ENCODE data around the gene IGF1R. TPM values are rescaled to one million over a fixed set of nuclear protein-coding genes. Genes with fewer than 3 reads are reported as not detected.

Gene IGF1R
- total RNA-seq, 1 experiment from 2014 or later, result 51.6 TPM

- H3K9me3 Mint-ChIP-seq (ENCODE audit: unreplicated experiment), result no peaks in the 10 kb centered on the region
- no TSS peak for BruUV-seq (replicated peaks)
- POLR2A ChIA-PET, result no interaction called here
- H3K36me3 ChIP-seq (ENCODE audit: control insufficient read depth, insufficient read depth, low read length), result no peaks in the 10 kb centered on the region
- intact Hi-C loops (cut with micrococcal nuclease; ENCODE audit: unreplicated experiment), result no loop called here
- H3K4me1 Mint-ChIP-seq (ENCODE audit: low read depth, unreplicated experiment), result peaks cover 11% of the 10 kb centered on the region
- no peak overlapping the region for H3K4me3 ChIP-seq (ENCODE audit: low read depth, low read length)
- H3K9me3 ChIP-seq, result no peaks in the 10 kb centered on the region
- no peaks in the 10 kb centered on the region for H3K27me3 Mint-ChIP-seq (ENCODE audit: insufficient read depth, unreplicated experiment)
- H3K27ac Mint-ChIP-seq (ENCODE audit: unreplicated experiment), result no peak overlapping the region
- CTCF ChIA-PET, result no interaction called here
- no peak for DNase-seq
- H3K36me3 Mint-ChIP-seq (ENCODE audit: insufficient read depth, unreplicated experiment), result no peaks in the 10 kb centered on the region
- H3K4me3 Mint-ChIP-seq (ENCODE audit: unreplicated experiment), result no peak overlapping the region
- H3K4me1 ChIP-seq, result 0 out of 2 replicates have a peak, but pooled peaks cover 4% of the 10 kb centered on the region
- H3K27me3 ChIP-seq (replicated peaks; ENCODE audit: control insufficient read depth, insufficient read depth, low read length), result no peaks in the 10 kb centered on the region
- TF ChIP-seq, protein P1, sequence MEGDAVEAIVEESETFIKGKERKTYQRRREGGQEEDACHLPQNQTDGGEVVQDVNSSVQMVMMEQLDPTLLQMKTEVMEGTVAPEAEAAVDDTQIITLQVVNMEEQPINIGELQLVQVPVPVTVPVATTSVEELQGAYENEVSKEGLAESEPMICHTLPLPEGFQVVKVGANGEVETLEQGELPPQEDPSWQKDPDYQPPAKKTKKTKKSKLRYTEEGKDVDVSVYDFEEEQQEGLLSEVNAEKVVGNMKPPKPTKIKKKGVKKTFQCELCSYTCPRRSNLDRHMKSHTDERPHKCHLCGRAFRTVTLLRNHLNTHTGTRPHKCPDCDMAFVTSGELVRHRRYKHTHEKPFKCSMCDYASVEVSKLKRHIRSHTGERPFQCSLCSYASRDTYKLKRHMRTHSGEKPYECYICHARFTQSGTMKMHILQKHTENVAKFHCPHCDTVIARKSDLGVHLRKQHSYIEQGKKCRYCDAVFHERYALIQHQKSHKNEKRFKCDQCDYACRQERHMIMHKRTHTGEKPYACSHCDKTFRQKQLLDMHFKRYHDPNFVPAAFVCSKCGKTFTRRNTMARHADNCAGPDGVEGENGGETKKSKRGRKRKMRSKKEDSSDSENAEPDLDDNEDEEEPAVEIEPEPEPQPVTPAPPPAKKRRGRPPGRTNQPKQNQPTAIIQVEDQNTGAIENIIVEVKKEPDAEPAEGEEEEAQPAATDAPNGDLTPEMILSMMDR (IDR thresholded peaks at IDR 0.05; ENCODE audit: insufficient read depth in 1 of 2, low read depth in 1 of 2, low read length in 1 of 2, severe bottlenecking in 1 of 2, unreplicated experiment in 1 of 2), result no peak
These were observed 106.8 kb downstream of the IGF1R start for GRCh38 chr15:98755138-98755537.

- H3K36me3 Mint-ChIP-seq (ENCODE audit: insufficient read depth, unreplicated experiment), result no peaks in the 10 kb centered on the region
- no peak overlapping the region for H3K4me3 ChIP-seq (ENCODE audit: low read depth, low read length)
- 0 out of 2 replicates have a peak, but pooled peaks cover 4% of the 10 kb centered on the region for H3K4me1 ChIP-seq
- H3K27me3 ChIP-seq (replicated peaks; ENCODE audit: control insufficient read depth, insufficient read depth, low read length), result no peaks in the 10 kb centered on the region
- H3K27ac Mint-ChIP-seq (ENCODE audit: unreplicated experiment), result no peak overlapping the region
- no TSS peak for BruUV-seq (replicated peaks)
- no peaks in the 10 kb centered on the region for H3K36me3 ChIP-seq (ENCODE audit: control insufficient read depth, insufficient read depth, low read length)
- H3K4me3 Mint-ChIP-seq (ENCODE audit: unreplicated experiment), result no peak overlapping the region
- no peaks in the 10 kb centered on the region for H3K27me3 Mint-ChIP-seq (ENCODE audit: insufficient read depth, unreplicated experiment)
- ChIA-PET CTCF (no interaction called here), POLR2A (no interaction called here)
- H3K9me3 Mint-ChIP-seq (ENCODE audit: unreplicated experiment), result no peaks in the 10 kb centered on the region
- no peaks in the 10 kb centered on the region for H3K9me3 ChIP-seq
- no peak for DNase-seq
- TF ChIP-seq, protein P1 (IDR thresholded peaks at IDR 0.05; ENCODE audit: insufficient read depth in 1 of 2, low read depth in 1 of 2, low read length in 1 of 2, severe bottlenecking in 1 of 2, unreplicated experiment in 1 of 2), result no peak
- intact Hi-C loops (cut with micrococcal nuclease; ENCODE audit: unreplicated experiment), result no loop called here
- peaks cover 11% of the 10 kb centered on the region for H3K4me1 Mint-ChIP-seq (ENCODE audit: low read depth, unreplicated experiment)
These were observed 107.4 kb downstream of the IGF1R start for GRCh38 chr15:98755781-98756180.

DNA sequence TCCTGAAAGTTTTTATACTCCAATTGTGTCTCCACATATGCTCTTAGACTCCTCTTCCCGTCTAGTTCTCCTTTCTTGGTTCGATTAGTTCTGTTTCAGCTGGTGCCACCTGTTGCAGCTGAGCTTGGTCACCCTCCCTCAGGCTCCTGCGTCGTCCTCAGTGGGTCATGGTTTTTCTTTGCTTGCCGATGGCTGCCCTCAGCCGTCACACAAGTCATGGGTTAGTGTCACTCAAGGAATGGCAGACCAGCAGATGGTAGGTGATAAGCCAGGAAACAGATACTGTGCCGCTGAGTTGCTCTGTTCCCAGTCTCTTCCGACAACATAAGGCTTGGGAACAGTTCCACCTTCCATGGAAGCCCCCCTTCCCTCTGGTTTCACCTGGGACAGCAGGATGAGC is 109.9 kb downstream of the IGF1R start:
- Mint-ChIP-seq H3K36me3 (ENCODE audit: insufficient read depth, unreplicated experiment) (no peaks in the 10 kb centered on the region), H3K27ac (ENCODE audit: unreplicated experiment) (no peak overlapping the region), H3K4me3 (ENCODE audit: unreplicated experiment) (no peak overlapping the region), H3K9me3 (ENCODE audit: unreplicated experiment) (no peaks in the 10 kb centered on the region), H3K27me3 (ENCODE audit: insufficient read depth, unreplicated experiment) (no peaks in the 10 kb centered on the region), H3K4me1 (ENCODE audit: low read depth, unreplicated experiment) (peaks cover 11% of the 10 kb centered on the region)
- ChIA-PET POLR2A (no interaction called here), CTCF (no interaction called here)
- no TSS peak for BruUV-seq (replicated peaks)
- Histone ChIP-seq H3K27me3 (replicated peaks; ENCODE audit: control insufficient read depth, insufficient read depth, low read length) (no peaks in the 10 kb centered on the region), H3K4me3 (ENCODE audit: low read depth, low read length) (no peak overlapping the region), H3K36me3 (ENCODE audit: control insufficient read depth, insufficient read depth, low read length) (no peaks in the 10 kb centered on the region), H3K9me3 (no peaks in the 10 kb centered on the region), H3K4me1 (no peaks in the 10 kb centered on the region)
- intact Hi-C loops (cut with micrococcal nuclease; ENCODE audit: unreplicated experiment), result no loop called here
- TF ChIP-seq, protein P1 (IDR thresholded peaks at IDR 0.05; ENCODE audit: insufficient read depth in 1 of 2, low read depth in 1 of 2, low read length in 1 of 2, severe bottlenecking in 1 of 2, unreplicated experiment in 1 of 2), result no peak
- no peak for DNase-seq

Data from Caco-2 (cell line).